Mucosa of stomach (tissue), 1 donor: ENCODE results near the gene DEDD.

Source experiments
- H3K27me3 ChIP-seq: one replicate; pipeline ENCODE4 v1.7.0; 2013; ENCODE audit warnings: mild to moderate bottlenecking, low read length; ENCODE audit not compliant: control insufficient read depth, insufficient read depth
- H3K36me3 ChIP-seq: one replicate; pipeline ENCODE4 v1.7.0; 2013; ENCODE audit warnings: low read length; ENCODE audit not compliant: control insufficient read depth, insufficient read depth
- H3K4me1 ChIP-seq: one replicate; pipeline ENCODE4 v1.7.0; 2013; ENCODE audit warnings: mild to moderate bottlenecking, low read length; ENCODE audit not compliant: control insufficient read depth, insufficient read depth
- H3K4me3 ChIP-seq: one replicate; pipeline ENCODE4 v1.7.0; 2013; ENCODE audit warnings: low read length
- H3K9ac ChIP-seq: one replicate; pipeline ENCODE4 v1.7.0; 2013; ENCODE audit warnings: mild to moderate bottlenecking, low read length, moderate library complexity
- H3K9me3 ChIP-seq: one replicate; pipeline ENCODE4 v1.7.0; 2013; ENCODE audit warnings: mild to moderate bottlenecking, low read length, moderate library complexity; ENCODE audit not compliant: control insufficient read depth
- donor health status: Pancreatic carcinoma.

The DEDD gene, protein sequence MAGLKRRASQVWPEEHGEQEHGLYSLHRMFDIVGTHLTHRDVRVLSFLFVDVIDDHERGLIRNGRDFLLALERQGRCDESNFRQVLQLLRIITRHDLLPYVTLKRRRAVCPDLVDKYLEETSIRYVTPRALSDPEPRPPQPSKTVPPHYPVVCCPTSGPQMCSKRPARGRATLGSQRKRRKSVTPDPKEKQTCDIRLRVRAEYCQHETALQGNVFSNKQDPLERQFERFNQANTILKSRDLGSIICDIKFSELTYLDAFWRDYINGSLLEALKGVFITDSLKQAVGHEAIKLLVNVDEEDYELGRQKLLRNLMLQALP

DNA sequence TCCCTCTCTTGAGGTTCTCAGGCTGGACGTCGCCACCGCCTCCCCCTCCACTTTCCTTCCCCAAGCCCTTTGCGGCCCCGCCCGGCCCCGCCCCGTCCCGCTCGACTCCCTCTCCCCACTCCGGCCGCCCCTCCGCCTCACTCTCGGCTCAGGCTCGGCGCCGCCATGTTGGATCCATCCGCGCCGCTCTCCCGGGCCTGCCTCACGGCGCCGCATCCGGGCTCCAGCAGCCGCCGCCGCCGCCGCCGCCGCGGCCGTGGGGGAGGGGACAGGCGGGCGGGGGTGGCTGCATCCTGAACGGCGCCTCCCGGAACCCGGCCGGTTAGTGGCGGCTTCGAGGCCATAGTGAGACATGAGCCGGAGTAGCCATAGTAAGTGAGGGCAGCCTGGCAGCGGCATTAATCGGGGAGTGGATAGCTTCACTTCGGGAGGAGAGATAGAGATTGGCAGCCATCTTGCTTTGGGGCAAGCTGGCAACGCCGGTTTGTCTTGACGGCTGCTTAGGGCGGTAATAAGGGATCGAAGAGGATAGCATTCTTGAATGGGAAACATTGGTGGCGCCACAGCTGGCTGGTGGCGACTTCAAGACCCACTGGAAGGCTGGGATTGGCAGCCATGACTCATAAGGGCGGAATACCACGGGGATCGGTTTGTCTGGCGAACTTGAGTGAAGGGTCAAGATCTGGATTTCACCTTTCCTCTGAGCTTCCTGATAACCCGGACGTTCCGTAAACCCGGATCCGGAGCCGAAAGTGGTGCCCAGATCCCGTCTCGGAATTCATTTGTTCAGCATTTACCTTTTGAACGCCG is at the start of gene DEDD:
TSS of gene DEDD (minus strand) at position 258 of the 810 bp plus-strand sequence. CDS start 8,205 bp downstream, outside the sequence.
- peak within 1 kb of the TSS; percentile 74 for H3K4me3 ChIP-seq
- H3K27me3 ChIP-seq, result no peaks in the 10 kb centered on the region
- H3K36me3 ChIP-seq, result peaks cover 3% of the 10 kb centered on the region
- peak within 1 kb of the TSS; percentile 93 for H3K9ac ChIP-seq
- H3K4me1 ChIP-seq, result peaks cover 5% of the 10 kb centered on the region
- H3K9me3 ChIP-seq, result no peaks in the 10 kb centered on the region

DNA sequence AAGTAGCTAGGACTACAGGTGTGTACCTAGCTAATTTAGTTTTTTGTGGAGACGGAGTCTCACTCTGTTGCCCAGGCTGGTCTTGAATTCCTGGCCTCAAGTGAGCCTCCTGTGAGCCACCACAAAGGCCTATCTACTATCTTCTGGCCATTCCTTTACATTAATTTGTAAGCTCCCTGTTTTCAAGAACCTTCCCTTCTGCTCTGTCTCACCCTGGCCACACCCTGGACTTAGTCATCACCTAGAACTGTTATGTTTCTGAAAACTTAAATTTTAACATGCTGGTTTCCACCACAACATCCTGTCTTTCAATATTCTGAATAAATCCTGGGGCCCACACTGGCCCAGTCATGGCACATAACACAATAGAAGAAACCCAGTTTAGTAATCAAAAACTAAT is 49.7 kb upstream of the DEDD start:
- Histone ChIP-seq H3K36me3 (no peaks in the 10 kb centered on the region), H3K9ac (no peak overlapping the region), H3K4me3 (no peak overlapping the region), H3K4me1 (peaks cover 8% of the 10 kb centered on the region), H3K9me3 (no peaks in the 10 kb centered on the region), H3K27me3 (no peaks in the 10 kb centered on the region)

DNA sequence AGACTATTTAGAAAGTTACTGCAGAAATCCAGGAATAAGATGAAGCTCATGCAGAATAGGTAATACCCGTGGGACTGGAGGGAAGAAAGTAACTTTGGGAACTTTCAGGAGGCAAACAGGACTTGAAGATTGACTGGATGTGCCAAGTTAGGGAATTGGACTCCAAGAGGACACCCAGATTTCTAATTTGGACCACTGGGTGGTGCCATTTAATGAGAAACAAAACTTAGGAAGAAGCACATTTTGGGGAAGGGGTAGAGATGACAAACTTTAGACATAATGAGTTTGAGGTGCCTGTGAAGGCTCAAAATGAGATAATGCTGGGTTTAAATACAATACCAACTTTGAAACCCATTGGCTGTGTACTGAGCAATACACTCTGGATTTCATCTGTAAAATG is 48.2 kb upstream of the DEDD start:
- Histone ChIP-seq H3K9me3 (no peaks in the 10 kb centered on the region), H3K27me3 (no peaks in the 10 kb centered on the region), H3K9ac (no peak overlapping the region), H3K36me3 (no peaks in the 10 kb centered on the region), H3K4me3 (no peak overlapping the region), H3K4me1 (peaks cover 14% of the 10 kb centered on the region)

DNA sequence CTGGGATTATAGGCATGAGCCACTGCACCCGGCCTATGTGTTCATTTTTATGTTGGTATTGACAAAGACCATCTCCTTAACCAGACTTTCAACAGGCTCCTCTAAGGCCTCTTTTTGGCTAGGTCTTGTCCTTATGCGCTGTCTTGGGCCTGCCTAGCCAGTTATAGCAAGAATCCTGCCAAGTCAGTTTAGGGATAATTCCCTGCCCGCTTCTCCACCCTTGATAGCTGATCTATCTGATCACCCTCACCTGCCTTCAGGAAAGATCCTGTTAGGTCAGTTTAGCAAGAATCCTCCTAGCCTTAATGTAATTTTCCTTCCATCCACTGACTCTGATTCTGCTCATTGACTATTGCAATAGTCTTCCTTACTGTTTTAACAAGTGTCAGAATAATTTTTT is 47.2 kb upstream of the DEDD start:
- H3K36me3 ChIP-seq, result no peaks in the 10 kb centered on the region
- no peak overlapping the region for H3K4me3 ChIP-seq
- H3K4me1 ChIP-seq, result peaks cover 12% of the 10 kb centered on the region
- no peaks in the 10 kb centered on the region for H3K27me3 ChIP-seq
- H3K9ac ChIP-seq, result no peak overlapping the region
- no peaks in the 10 kb centered on the region for H3K9me3 ChIP-seq

DNA sequence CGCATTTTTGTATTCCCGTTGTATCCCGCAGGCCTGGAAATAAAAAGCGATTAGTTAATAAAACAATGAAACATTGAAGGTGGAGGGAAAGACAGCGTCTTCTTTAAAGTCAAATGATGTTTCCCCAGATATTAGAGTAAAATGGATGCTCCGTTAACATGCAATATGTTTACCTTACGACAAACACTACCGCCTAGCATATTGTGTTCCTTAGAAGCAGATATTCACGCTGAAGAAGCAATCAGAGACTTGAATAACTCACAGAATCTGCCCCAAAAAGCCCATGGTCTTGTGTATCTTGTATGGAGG is 45.4 kb upstream of the DEDD start:
- H3K9ac ChIP-seq, result peak overlapping the region; percentile 85
- peaks cover 12% of the 10 kb centered on the region for H3K4me1 ChIP-seq
- H3K27me3 ChIP-seq, result no peaks in the 10 kb centered on the region
- H3K4me3 ChIP-seq, result peak overlapping the region; percentile 72
- H3K9me3 ChIP-seq, result no peaks in the 10 kb centered on the region
- H3K36me3 ChIP-seq, result peaks cover 4% of the 10 kb centered on the region

DNA sequence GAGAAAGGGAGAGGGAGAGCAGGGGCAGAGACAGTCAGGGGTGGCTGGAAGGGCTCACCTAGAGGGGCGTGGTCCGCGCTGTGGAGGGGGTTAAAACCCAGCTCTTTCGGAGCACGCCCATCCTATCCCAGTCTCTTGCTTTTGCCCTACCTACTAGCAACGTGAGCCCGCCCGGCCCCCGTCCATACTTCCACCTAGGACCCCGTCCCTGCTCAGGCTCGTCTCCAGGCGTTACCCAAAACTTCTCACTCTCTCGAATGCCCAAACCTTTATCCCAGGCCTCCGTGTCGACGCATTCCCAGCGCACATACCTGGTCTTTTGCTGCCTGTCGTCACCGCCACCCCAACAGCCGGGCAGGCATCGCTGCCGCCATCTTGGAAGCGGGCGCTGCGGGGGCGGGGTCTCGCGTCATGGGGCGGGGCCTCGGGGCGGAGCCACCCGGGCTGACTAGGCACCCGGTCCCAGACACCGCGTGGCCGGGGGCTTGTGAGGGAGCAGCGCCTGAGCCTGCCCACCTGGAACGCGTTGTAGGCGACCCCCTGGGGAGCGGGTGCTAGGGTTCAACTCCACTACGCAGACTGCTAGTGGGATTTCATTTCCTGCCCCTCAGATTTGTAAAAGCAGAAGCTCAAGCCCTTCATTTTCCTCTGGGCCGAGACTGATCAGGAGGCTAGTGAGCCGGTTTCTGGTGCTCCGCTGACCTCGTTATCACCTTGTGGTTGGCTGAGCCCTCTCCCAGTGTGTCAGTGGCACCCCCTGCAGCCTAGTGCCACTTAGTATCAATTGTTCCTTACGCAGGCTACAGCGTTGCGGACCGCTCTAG is 44.9 kb upstream of the DEDD start, which contains the start of gene B4GALT3:
TSS of gene B4GALT3 (minus strand) at position 396 of the 824 bp plus-strand sequence. CDS start 1,447 bp downstream, outside the sequence.
- peaks cover 12% of the 10 kb centered on the region for H3K4me1 ChIP-seq
- peak within 1 kb of the TSS; percentile 85 for H3K9ac ChIP-seq
- no peaks in the 10 kb centered on the region for H3K9me3 ChIP-seq
- H3K4me3 ChIP-seq, result peak within 1 kb of the TSS; percentile 72
- H3K27me3 ChIP-seq, result no peaks in the 10 kb centered on the region
- H3K36me3 ChIP-seq, result peaks cover 4% of the 10 kb centered on the region

DNA sequence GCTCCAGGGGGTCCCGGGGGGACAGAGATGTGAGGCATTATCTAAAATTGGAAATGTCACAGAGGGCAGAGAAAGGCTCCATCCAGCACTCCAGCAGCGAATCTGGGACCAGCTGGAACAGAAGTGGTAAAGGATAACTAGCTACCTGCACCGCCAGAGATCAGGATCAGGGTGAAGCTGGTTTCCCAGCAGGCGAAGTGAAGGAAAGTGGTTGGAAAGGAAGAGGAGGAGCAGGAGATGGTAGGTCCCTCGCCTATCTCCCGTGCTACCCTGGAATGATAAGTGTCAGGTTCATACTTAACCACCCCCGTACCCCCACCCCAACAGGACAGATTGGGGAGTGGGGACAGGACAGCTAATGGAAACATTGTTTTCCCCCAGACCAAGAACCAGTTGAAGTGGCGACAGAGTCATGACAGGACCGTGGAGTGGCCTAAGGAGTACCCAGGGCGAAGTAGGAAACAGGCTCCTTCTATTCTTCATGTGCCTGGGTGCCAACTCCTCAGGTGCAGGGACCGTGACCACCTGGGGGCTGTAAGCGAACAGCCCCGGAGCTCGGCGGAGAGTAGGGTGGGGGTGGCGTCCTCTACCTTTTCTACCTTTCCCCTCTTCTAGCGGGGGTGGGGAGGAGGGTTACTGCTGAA is 44.1 kb upstream of the DEDD start:
- peak overlapping the region; percentile 72 for H3K4me3 ChIP-seq
- H3K9ac ChIP-seq, result peak overlapping the region; percentile 85
- H3K27me3 ChIP-seq, result no peaks in the 10 kb centered on the region
- H3K9me3 ChIP-seq, result no peaks in the 10 kb centered on the region
- peaks cover 4% of the 10 kb centered on the region for H3K36me3 ChIP-seq
- peaks cover 12% of the 10 kb centered on the region for H3K4me1 ChIP-seq

DNA sequence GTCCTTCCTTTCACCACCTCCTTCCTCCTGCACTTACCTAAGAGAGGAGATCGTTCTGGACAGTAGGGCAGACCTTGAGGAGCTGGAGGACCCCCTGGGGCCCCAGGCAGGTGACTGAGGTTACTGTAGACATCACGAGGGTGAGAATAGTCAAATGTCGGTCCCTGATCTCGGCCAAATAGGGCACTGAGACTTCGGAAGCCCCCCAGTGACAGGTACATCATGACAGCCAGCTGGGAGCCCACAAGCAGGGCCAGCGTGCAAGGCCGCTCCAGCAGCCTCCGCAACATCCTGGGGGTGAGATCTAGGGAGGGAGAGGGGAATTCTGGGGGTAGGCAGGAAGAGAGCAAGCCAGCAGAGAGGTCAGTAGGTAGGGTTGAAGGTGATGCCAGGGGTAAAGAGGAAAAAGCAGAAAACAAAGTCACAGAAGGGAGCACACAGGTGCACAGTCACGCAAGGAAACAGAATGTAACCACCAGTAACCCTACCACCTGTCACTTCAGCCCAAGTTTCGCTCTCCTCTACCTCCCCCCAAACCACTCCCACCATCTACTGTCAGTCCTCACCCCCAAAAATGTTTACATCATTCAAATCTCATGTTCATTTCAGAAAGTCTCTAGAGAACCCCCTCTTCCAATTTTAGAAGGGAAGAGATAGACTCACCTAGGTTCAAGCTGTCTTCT is 43.4 kb upstream of the DEDD start:
- Histone ChIP-seq H3K36me3 (peaks cover 4% of the 10 kb centered on the region), H3K9me3 (no peaks in the 10 kb centered on the region), H3K4me1 (peaks cover 12% of the 10 kb centered on the region), H3K4me3 (no peak overlapping the region), H3K27me3 (no peaks in the 10 kb centered on the region), H3K9ac (peak overlapping the region; percentile 85)

DNA sequence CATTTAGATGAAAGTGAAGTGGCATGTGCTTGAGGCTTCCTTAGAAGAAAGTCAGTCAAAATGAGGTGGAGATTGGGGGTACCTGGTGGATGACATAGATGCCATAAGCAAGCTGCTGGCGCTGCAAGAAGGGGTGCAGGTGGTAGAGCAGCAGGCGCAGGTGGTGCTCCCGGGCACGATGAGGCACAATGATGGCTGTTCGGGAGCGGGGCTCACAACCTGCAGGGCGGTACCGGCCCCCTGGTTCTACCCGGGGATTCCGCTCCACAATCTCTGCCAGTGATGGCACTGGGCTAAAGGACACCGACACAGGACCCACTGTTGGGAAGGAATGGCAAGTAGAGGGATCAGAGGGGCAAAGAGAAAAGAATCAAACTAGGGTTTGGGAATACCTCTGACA is 42.4 kb upstream of the DEDD start:
- no peak overlapping the region for H3K4me3 ChIP-seq
- no peak overlapping the region for H3K9ac ChIP-seq
- peaks cover 12% of the 10 kb centered on the region for H3K4me1 ChIP-seq
- peaks cover 11% of the 10 kb centered on the region for H3K36me3 ChIP-seq
- no peaks in the 10 kb centered on the region for H3K27me3 ChIP-seq
- no peaks in the 10 kb centered on the region for H3K9me3 ChIP-seq

DNA sequence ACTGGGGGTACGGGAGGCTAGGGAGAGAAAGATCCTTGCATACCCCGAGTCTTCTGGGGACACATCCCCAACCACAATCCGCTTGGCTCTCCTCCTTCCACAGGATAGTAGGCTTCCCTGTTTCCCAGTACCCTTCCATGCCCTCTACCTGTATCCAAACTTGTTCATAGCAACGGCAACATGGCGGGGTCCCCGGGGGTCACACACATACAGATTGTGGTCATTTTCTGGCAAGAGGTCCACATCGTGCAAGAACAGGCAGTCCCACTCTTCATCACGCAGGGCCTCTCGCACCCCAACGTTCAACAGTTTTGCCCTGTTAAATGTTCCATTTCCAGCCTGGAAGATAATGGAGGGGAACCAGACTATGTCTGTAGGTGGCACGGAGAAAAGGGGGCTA is 41.2 kb upstream of the DEDD start:
- Histone ChIP-seq H3K9me3 (no peaks in the 10 kb centered on the region), H3K36me3 (peaks cover 11% of the 10 kb centered on the region), H3K27me3 (no peaks in the 10 kb centered on the region), H3K4me1 (peaks cover 12% of the 10 kb centered on the region), H3K4me3 (no peak overlapping the region), H3K9ac (no peak overlapping the region)

DNA sequence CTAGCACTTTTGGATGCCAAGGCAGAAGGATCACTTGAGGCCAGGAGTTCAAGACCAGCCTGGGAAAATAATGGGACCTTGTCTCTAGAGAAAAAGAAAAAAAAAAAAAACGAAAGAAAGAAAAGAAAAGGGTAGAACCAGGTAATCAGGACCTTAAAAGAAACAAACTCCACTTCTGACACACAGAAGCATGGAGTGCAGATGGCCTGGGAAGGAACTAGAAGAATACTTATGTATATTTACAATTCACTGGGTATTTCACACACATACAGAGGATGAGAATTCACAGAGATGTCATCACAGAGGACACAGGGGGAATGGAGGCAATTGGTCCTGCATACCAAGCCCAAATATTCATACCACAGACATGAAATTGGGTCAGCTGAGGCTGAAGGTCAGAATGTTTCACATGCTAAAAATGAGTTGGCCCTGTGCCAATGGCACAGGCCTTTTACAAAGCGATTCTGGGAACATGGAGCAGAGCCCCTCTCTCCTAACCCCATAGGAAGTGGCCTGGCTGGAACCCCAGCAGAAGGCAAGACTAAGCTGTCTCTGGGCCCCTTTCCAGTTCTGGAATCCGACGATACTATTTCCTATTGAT is 40.4 kb upstream of the DEDD start:
- Histone ChIP-seq H3K27me3 (no peaks in the 10 kb centered on the region), H3K4me3 (no peak overlapping the region), H3K36me3 (peaks cover 11% of the 10 kb centered on the region), H3K9me3 (no peaks in the 10 kb centered on the region), H3K4me1 (peaks cover 7% of the 10 kb centered on the region), H3K9ac (no peak overlapping the region)
